Neural progenitor cell (in vitro differentiated cells): Measurements from ENCODE around the gene AFG1L. TPM values are rescaled to one million over a fixed set of nuclear protein-coding genes. Genes with fewer than 3 reads are reported as not detected.

Source experiments
- DNase-seq: peaks from one replicate; pipeline ENCODE4 v3.0.0-alpha.2; 2016; ENCODE audit warnings: low spot score
- H2AFZ ChIP-seq: fragments of 200-600 bp; sonication (generic); replicated peaks from 2 replicates; pipeline ENCODE4 v1.6.1; 2016; ENCODE audit warnings: antibody characterized with exemption
- H3F3A ChIP-seq: fragments of 200-600 bp; sonication (generic); 2 replicates; pipeline ENCODE4 v1.6.1; 2016; ENCODE audit warnings: antibody characterized with exemption, low read depth
- H3K27ac ChIP-seq: fragments of 200-600 bp; sonication (generic); 2 replicates; pipeline ENCODE4 v1.5.1; 2016; ENCODE audit warnings: mild to moderate bottlenecking
- H3K27me3 ChIP-seq: fragments of 200-600 bp; sonication (generic); 2 replicates; pipeline ENCODE4 v1.6.1; 2016; ENCODE audit warnings: mild to moderate bottlenecking, moderate library complexity
- H3K36me3 ChIP-seq: fragments of 200-600 bp; sonication (generic); 2 replicates; pipeline ENCODE4 v1.5.1; 2016
- H3K4me1 ChIP-seq: fragments of 200-600 bp; sonication (generic); 2 replicates; pipeline ENCODE4 v1.6.1; 2016; ENCODE audit warnings: mixed run types
- H3K4me2 ChIP-seq: fragments of 200-600 bp; sonication (generic); 2 replicates; pipeline ENCODE4 v1.6.1; 2016
- H3K4me3 ChIP-seq: fragments of 200-600 bp; sonication (generic); 2 replicates; pipeline ENCODE4 v1.5.1; 2016
- H3K79me2 ChIP-seq: fragments of 200-600 bp; sonication (generic); 2 replicates; pipeline ENCODE4 v1.6.1; 2016; ENCODE audit warnings: low read depth
- H3K9ac ChIP-seq: fragments of 200-600 bp; sonication (generic); 2 replicates; pipeline ENCODE4 v1.6.1; 2016
- H3K9me3 ChIP-seq: fragments of 200-600 bp; sonication (generic); 2 replicates; pipeline ENCODE4 v1.5.1; 2016; ENCODE audit warnings: low read depth
- H4K20me1 ChIP-seq: fragments of 200-600 bp; sonication (generic); 2 replicates; pipeline ENCODE4 v1.6.1; 2016; ENCODE audit warnings: low read depth
- H3K27ac Mint-ChIP-seq: 3 replicates; pipeline ENCODE4 v1.8.0; 2021; ENCODE audit warnings: mixed read lengths
- H3K27me3 Mint-ChIP-seq: 2 replicates; pipeline ENCODE4 v1.8.0; 2022; ENCODE audit warnings: low read depth, mild to moderate bottlenecking, inconsistent platforms, moderate library complexity, mixed read lengths; ENCODE audit not compliant: insufficient read depth
- H3K36me3 Mint-ChIP-seq: 3 replicates; pipeline ENCODE4 v1.8.0; 2021; ENCODE audit warnings: mixed read lengths
- H3K4me1 Mint-ChIP-seq: 3 replicates; pipeline ENCODE4 v1.8.0; 2021; ENCODE audit warnings: mixed read lengths
- H3K4me3 Mint-ChIP-seq: 3 replicates; pipeline ENCODE4 v1.8.0; 2021; ENCODE audit warnings: mild to moderate bottlenecking, moderate library complexity, mixed read lengths
- H3K9me3 Mint-ChIP-seq: 3 replicates; pipeline ENCODE4 v1.8.0; 2020; ENCODE audit warnings: mixed read lengths
- EZH2 ChIP-seq: fragments of 200-600 bp; sonication (generic); IDR thresholded peaks from 2 replicates; pipeline ENCODE4 v1.6.1; 2017; ENCODE audit warnings: antibody characterized with exemption, mild to moderate bottlenecking, moderate library complexity
- EZH2phosphoT487 ChIP-seq: fragments of 200-600 bp; sonication (generic); IDR thresholded peaks from 2 replicates; pipeline ENCODE4 v1.6.1; 2017; ENCODE audit warnings: antibody characterized with exemption
- total RNA-seq: library from RNA; depleted of rRNA; stranded (reverse); fragments of >200 nt; gene quantifications from 2 replicates; pipeline ENCODE4 v1.2.3, GENCODE V29; 2015; ENCODE audit warnings: low replicate concordance
- TF ChIP-seq, protein P1 (sequence below): fragments of 200-600 bp; sonication (generic); IDR thresholded peaks from 2 replicates; pipeline ENCODE4 v1.5.1; 2017; ENCODE audit warnings: antibody characterized with exemption, mild to moderate bottlenecking

The AFG1L gene
- total RNA-seq, 1 donor from 2014 or later = 8.3 TPM

GRCh38 chr6:108366236-108366635 lies 71.4 kb downstream of the AFG1L start:
- Mint-ChIP-seq H3K36me3 (no peaks in the 10 kb centered on the region), H3K27me3 (peaks cover 2% of the 10 kb centered on the region), H3K9me3 (no peaks in the 10 kb centered on the region), H3K4me1 (peaks cover 17% of the 10 kb centered on the region), H3K4me3 (no peak overlapping the region), H3K27ac (no peak overlapping the region)
- no peaks in the 10 kb centered on the region for H3K9me3 ChIP-seq
- no peak for DNase-seq
- H3K36me3 ChIP-seq = peaks cover 3% of the 10 kb centered on the region
- peaks cover 31% of the 10 kb centered on the region for H3K4me1 ChIP-seq
- H2AFZ ChIP-seq = no peak overlapping the region
- peaks cover 21% of the 10 kb centered on the region for H3F3A ChIP-seq
- H3K4me3 ChIP-seq = no peak overlapping the region
- no peak overlapping the region for H3K4me2 ChIP-seq
- H3K79me2 ChIP-seq = no peaks in the 10 kb centered on the region
- H3K27ac ChIP-seq = no peak overlapping the region
- no peak for TF ChIP-seq EZH2phosphoT487
- TF ChIP-seq EZH2 = no peak
- TF ChIP-seq, protein P1, sequence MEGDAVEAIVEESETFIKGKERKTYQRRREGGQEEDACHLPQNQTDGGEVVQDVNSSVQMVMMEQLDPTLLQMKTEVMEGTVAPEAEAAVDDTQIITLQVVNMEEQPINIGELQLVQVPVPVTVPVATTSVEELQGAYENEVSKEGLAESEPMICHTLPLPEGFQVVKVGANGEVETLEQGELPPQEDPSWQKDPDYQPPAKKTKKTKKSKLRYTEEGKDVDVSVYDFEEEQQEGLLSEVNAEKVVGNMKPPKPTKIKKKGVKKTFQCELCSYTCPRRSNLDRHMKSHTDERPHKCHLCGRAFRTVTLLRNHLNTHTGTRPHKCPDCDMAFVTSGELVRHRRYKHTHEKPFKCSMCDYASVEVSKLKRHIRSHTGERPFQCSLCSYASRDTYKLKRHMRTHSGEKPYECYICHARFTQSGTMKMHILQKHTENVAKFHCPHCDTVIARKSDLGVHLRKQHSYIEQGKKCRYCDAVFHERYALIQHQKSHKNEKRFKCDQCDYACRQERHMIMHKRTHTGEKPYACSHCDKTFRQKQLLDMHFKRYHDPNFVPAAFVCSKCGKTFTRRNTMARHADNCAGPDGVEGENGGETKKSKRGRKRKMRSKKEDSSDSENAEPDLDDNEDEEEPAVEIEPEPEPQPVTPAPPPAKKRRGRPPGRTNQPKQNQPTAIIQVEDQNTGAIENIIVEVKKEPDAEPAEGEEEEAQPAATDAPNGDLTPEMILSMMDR = no peak
- H3K27me3 ChIP-seq = no peaks in the 10 kb centered on the region
- no peak overlapping the region for H3K9ac ChIP-seq
- H4K20me1 ChIP-seq = no peaks in the 10 kb centered on the region

DNA sequence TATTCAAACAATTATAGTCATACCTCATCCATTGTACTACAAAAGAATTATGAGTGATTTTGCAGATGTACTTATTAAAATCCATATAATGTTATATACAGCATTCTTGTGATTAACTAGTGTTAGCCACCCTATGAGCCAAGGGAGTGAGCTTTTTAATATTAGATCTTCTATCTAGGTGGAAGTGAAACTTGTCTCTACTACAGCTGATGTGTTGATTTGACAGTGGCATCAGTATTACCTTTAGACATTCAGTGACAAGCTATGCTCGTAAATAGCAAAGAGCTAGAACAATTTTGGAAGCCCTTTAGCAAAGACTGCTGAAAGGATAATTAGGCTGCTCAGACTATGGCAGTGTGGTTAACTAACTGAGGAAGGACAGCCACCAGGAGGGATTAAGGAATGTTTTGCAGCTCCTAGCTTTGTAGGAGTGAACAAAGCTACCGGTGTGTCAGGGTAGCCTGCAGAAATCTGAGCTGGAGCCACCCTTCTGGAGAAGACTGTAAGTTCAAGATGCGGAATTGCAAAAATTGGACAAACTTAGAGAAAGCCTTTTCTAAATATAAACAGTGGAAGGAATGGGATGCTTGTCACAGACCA lies 73.7 kb downstream of the AFG1L start:
- peak; percentile 68 for DNase-seq
- H3K27me3 ChIP-seq = no peaks in the 10 kb centered on the region
- Mint-ChIP-seq H3K27ac (no peak overlapping the region), H3K36me3 (no peaks in the 10 kb centered on the region), H3K9me3 (no peaks in the 10 kb centered on the region), H3K4me3 (no peak overlapping the region), H3K27me3 (peaks cover 2% of the 10 kb centered on the region), H3K4me1 (peaks cover 11% of the 10 kb centered on the region)
- no peak overlapping the region for H3K4me3 ChIP-seq
- H3K9ac ChIP-seq = no peak overlapping the region
- no peak overlapping the region for H3K27ac ChIP-seq
- H3K4me1 ChIP-seq = peaks cover 30% of the 10 kb centered on the region
- peaks cover 3% of the 10 kb centered on the region for H3K36me3 ChIP-seq
- no peak for TF ChIP-seq EZH2
- no peak for TF ChIP-seq EZH2phosphoT487
- TF ChIP-seq, protein P1 = no peak
- peak overlapping the region; percentile 28 for H3K4me2 ChIP-seq
- no peak overlapping the region for H2AFZ ChIP-seq
- H3F3A ChIP-seq = peaks cover 21% of the 10 kb centered on the region
- no peaks in the 10 kb centered on the region for H3K79me2 ChIP-seq
- H4K20me1 ChIP-seq = no peaks in the 10 kb centered on the region
- H3K9me3 ChIP-seq = no peaks in the 10 kb centered on the region

- Histone ChIP-seq H3K4me2 (no peak overlapping the region), H3K4me1 (no peaks in the 10 kb centered on the region), H3K36me3 (no peaks in the 10 kb centered on the region), H2AFZ (no peak overlapping the region), H3K27me3 (no peaks in the 10 kb centered on the region), H3F3A (no peaks in the 10 kb centered on the region), H3K4me3 (no peak overlapping the region), H3K27ac (no peak overlapping the region), H4K20me1 (no peaks in the 10 kb centered on the region), H3K9me3 (no peaks in the 10 kb centered on the region), H3K79me2 (no peaks in the 10 kb centered on the region), H3K9ac (no peak overlapping the region)
- H3K27me3 Mint-ChIP-seq = no peaks in the 10 kb centered on the region
- no peak for DNase-seq
- H3K4me1 Mint-ChIP-seq = no peaks in the 10 kb centered on the region
- no peaks in the 10 kb centered on the region for H3K36me3 Mint-ChIP-seq
- no peak overlapping the region for H3K27ac Mint-ChIP-seq
- no peak for TF ChIP-seq EZH2
- TF ChIP-seq, protein P1 = no peak
- no peak for TF ChIP-seq EZH2phosphoT487
- H3K9me3 Mint-ChIP-seq = peaks cover 3% of the 10 kb centered on the region
- no peak overlapping the region for H3K4me3 Mint-ChIP-seq
These were observed 86.0 kb downstream of the AFG1L start for GRCh38 chr6:108380876-108381275.
